ENCODE measurements around the gene LCE2B.
"Not testable (repeated sequence)": the region's sequence is repeated elsewhere in the genome, so short reads cannot be mapped to it uniquely, and the experiment has no call there.

The LCE2B gene, protein sequence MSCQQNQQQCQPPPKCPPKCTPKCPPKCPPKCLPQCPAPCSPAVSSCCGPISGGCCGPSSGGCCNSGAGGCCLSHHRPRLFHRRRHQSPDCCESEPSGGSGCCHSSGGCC

DNA sequence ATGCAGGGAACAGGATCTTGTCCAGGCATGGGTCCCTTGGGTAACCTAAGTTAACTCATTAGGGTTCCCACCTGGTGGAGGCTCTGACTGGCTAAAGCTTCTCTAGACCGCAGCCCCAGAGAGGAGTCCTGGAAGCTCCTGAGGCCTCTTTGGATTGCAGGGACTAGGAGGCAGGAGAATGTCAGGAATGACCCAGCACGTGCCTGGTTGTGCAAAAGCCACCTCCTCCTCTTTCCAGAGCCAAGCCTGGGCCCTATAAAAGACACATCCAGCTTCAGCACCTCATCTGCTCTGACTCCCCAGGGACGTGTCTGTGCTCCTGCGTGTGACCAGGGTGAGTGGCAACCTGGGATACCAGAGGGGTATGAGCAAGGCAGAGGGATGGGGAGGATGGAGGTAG lies at the start of gene LCE2B:
LCE2B (plus strand) TSS at position 301 of the 400 bp plus-strand sequence. CDS start 721 bp downstream, outside the sequence.
- DNase-seq; H3K9me3 Mint-ChIP-seq; H3K36me3 Mint-ChIP-seq (ENCODE audit: low read depth); H3K27ac Mint-ChIP-seq; H3K4me3 Mint-ChIP-seq; H3K4me1 Mint-ChIP-seq (ENCODE audit: low read depth): not testable (repeated sequence)
- H3K27me3 Mint-ChIP-seq = peaks cover 47% of the 10 kb centered on the region

- Mint-ChIP-seq H3K36me3 (ENCODE audit: low read depth) (no peaks in the 10 kb centered on the region), H3K9me3 (peaks cover 2% of the 10 kb centered on the region), H3K4me1 (ENCODE audit: low read depth) (no peaks in the 10 kb centered on the region), H3K27me3 (peaks cover 19% of the 10 kb centered on the region), H3K27ac (no peak overlapping the region), H3K4me3 (no peak overlapping the region)
- DNase-seq = no peak
Observed at GRCh38 chr1:152640351-152640750, 45.6 kb upstream of the LCE2B start.

DNA sequence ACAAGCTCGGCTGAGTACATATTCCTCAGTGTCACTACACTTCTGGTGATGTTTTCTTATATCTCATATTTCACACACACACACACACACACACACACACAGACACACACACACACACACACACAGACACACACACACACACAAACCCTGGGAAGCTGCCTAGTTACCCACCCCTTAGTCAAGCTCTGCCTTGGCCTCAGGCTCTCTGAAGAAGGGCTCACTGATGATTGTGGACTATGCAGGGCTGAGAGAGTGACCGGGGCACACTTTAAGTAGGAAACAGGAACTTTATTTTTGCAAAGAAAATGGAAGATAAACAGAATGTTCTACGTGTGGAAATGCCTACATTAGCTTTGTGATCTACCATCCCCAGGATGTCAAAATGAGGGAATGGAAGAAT lies 42.0 kb upstream of the LCE2B start:
- Mint-ChIP-seq H3K27me3 (peaks cover 39% of the 10 kb centered on the region), H3K4me3 (no peak overlapping the region), H3K27ac (no peak overlapping the region), H3K36me3 (ENCODE audit: low read depth) (no peaks in the 10 kb centered on the region), H3K9me3 (peaks cover 2% of the 10 kb centered on the region), H3K4me1 (ENCODE audit: low read depth) (no peaks in the 10 kb centered on the region)
- no peak for DNase-seq

DNA sequence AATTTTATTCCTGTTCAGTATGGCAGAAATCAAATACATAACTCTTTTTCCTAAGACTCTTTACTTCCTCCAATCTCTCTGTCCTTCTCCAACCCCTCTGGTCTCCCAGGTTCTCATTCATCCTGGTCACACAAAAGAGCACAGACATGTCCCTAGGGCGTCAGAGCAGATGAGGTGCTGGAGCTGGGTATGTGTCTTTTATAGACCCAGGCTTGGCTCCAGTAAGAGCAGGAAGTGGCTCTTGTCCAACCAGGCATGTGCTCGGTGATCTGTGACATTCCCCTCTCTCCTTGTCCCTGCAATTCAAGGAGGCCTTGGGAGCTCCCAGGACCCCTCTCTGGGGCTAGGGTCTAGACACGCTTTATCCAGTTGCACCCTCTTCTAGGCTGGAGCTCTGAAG lies 40.8 kb upstream of the LCE2B start:
- DNase-seq = no peak
- no peak overlapping the region for H3K27ac Mint-ChIP-seq
- no peaks in the 10 kb centered on the region for H3K9me3 Mint-ChIP-seq
- H3K27me3 Mint-ChIP-seq = peaks cover 48% of the 10 kb centered on the region
- no peak overlapping the region for H3K4me3 Mint-ChIP-seq
- H3K36me3 Mint-ChIP-seq (ENCODE audit: low read depth) = no peaks in the 10 kb centered on the region
- H3K4me1 Mint-ChIP-seq (ENCODE audit: low read depth) = no peaks in the 10 kb centered on the region

GRCh38 chr1:152646656-152647055 lies 39.3 kb upstream of the LCE2B start:
- no peaks in the 10 kb centered on the region for H3K4me1 Mint-ChIP-seq (ENCODE audit: low read depth)
- no peak overlapping the region for H3K27ac Mint-ChIP-seq
- no peaks in the 10 kb centered on the region for H3K36me3 Mint-ChIP-seq (ENCODE audit: low read depth)
- no peaks in the 10 kb centered on the region for H3K9me3 Mint-ChIP-seq
- H3K27me3 Mint-ChIP-seq = peaks cover 48% of the 10 kb centered on the region
- H3K4me3 Mint-ChIP-seq = no peak overlapping the region
- DNase-seq = no peak

GRCh38 chr1:152654110-152654509 lies 31.8 kb upstream of the LCE2B start:
- H3K4me3 Mint-ChIP-seq = no peak overlapping the region
- peak; percentile 46 for DNase-seq
- H3K27ac Mint-ChIP-seq = no peak overlapping the region
- H3K4me1 Mint-ChIP-seq (ENCODE audit: low read depth) = peaks cover 2% of the 10 kb centered on the region
- no peaks in the 10 kb centered on the region for H3K9me3 Mint-ChIP-seq
- no peaks in the 10 kb centered on the region for H3K36me3 Mint-ChIP-seq (ENCODE audit: low read depth)
- peaks cover 40% of the 10 kb centered on the region for H3K27me3 Mint-ChIP-seq

- Mint-ChIP-seq H3K27me3 (peaks cover 37% of the 10 kb centered on the region), H3K36me3 (ENCODE audit: low read depth) (no peaks in the 10 kb centered on the region), H3K27ac (no peak overlapping the region), H3K9me3 (no peaks in the 10 kb centered on the region), H3K4me1 (ENCODE audit: low read depth) (peaks cover 2% of the 10 kb centered on the region), H3K4me3 (no peak overlapping the region)
- DNase-seq = no peak
Observed at GRCh38 chr1:152656459-152656858, 29.5 kb upstream of the LCE2B start.

GRCh38 chr1:152657677-152658076 lies 28.2 kb upstream of the LCE2B start:
- Mint-ChIP-seq H3K27ac (no peak overlapping the region), H3K27me3 (peaks cover 32% of the 10 kb centered on the region), H3K4me1 (ENCODE audit: low read depth) (peaks cover 2% of the 10 kb centered on the region), H3K4me3 (no peak overlapping the region), H3K36me3 (ENCODE audit: low read depth) (no peaks in the 10 kb centered on the region), H3K9me3 (no peaks in the 10 kb centered on the region)
- DNase-seq = no peak

GRCh38 chr1:152658649-152659048 lies 27.3 kb upstream of the LCE2B start:
- peaks cover 38% of the 10 kb centered on the region for H3K27me3 Mint-ChIP-seq
- peaks cover 2% of the 10 kb centered on the region for H3K4me1 Mint-ChIP-seq (ENCODE audit: low read depth)
- H3K27ac Mint-ChIP-seq = no peak overlapping the region
- no peaks in the 10 kb centered on the region for H3K36me3 Mint-ChIP-seq (ENCODE audit: low read depth)
- no peak for DNase-seq
- H3K9me3 Mint-ChIP-seq = no peaks in the 10 kb centered on the region
- no peak overlapping the region for H3K4me3 Mint-ChIP-seq

- H3K4me3 Mint-ChIP-seq = no peak within 1 kb of the TSS
- H3K4me1 Mint-ChIP-seq (ENCODE audit: low read depth) = no peaks in the 10 kb centered on the region
- no peak within 1 kb of the TSS for H3K27ac Mint-ChIP-seq
- H3K9me3 Mint-ChIP-seq = no peaks in the 10 kb centered on the region
- DNase-seq = no peak
- no peaks in the 10 kb centered on the region for H3K36me3 Mint-ChIP-seq (ENCODE audit: low read depth)
- H3K27me3 Mint-ChIP-seq = peaks cover 53% of the 10 kb centered on the region
Observed at GRCh38 chr1:152663098-152663497, 22.8 kb upstream of the LCE2B start, which contains the start of gene LCE2D. LCE2D (plus strand) TSS chr1:152663380; CDS start chr1:152664106, 726 bp downstream.

DNA sequence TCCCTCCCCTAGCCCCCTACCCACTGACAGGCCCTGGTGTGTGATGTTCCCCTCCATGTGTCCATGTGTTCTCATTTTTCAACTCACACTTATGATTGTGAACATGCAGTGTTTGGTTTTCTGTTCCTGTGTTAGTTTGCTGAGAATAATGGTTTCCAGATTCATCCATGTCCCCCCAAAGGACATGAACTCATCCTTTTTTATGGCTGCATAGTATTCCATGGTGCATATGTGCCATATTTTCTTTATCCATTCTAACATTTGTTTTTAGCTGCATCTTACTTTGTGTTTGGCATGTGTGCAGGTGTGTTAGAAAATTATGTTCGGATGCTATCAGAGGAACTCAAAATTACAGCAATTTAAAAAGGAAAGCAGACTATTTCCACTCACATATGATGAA lies 19.8 kb upstream of the LCE2B start:
- H3K4me3 Mint-ChIP-seq; H3K27ac Mint-ChIP-seq; H3K4me1 Mint-ChIP-seq (ENCODE audit: low read depth); DNase-seq; H3K36me3 Mint-ChIP-seq (ENCODE audit: low read depth); H3K9me3 Mint-ChIP-seq: not testable (repeated sequence)
- H3K27me3 Mint-ChIP-seq = peaks cover 50% of the 10 kb centered on the region

DNA sequence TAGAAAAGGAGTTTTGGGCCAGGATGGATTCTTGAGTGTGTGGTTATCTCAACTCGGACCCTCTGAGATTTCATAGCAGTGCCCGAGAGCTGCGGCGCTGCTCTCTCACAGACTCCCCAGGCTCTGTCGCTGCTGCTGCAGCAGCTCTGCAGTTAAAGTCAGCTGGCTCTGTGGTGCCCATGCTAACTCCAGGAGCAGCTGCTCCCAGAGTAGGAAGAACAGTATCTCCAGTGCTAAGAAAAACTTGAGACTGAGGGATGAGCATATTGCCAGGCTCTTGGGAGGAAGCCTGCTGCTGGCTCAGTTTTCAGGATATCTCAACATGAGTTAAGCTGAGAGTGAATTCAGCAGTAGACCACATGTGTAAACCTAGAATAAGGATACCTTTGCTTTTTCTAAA lies 18.3 kb upstream of the LCE2B start:
- H3K4me1 Mint-ChIP-seq (ENCODE audit: low read depth) = no peaks in the 10 kb centered on the region
- H3K27me3 Mint-ChIP-seq = peaks cover 49% of the 10 kb centered on the region
- no peak overlapping the region for H3K27ac Mint-ChIP-seq
- H3K9me3 Mint-ChIP-seq = no peaks in the 10 kb centered on the region
- no peak overlapping the region for H3K4me3 Mint-ChIP-seq
- H3K36me3 Mint-ChIP-seq (ENCODE audit: low read depth) = no peaks in the 10 kb centered on the region
- DNase-seq = no peak

DNA sequence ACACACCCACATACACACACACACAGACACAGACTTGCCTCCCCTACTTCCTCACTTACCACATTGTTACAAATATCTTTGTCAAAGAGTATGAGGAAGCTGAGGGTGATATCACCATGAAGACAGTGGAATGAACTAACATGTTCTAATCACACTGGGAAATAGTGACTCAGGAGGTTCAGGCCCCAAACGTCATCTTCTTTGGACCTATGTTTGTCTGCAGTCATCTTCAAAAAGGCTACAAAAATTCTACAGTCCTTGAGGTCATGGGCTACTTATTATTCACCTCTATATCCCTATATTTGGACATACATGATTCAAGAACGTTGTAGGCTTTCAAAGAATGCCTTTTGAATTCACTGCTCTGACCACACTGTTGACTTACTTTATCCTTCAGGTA lies 12.9 kb upstream of the LCE2B start:
- no peak for DNase-seq
- H3K27ac Mint-ChIP-seq = no peak overlapping the region
- H3K4me1 Mint-ChIP-seq (ENCODE audit: low read depth) = no peaks in the 10 kb centered on the region
- peaks cover 25% of the 10 kb centered on the region for H3K27me3 Mint-ChIP-seq
- H3K4me3 Mint-ChIP-seq = no peak overlapping the region
- H3K36me3 Mint-ChIP-seq (ENCODE audit: low read depth) = no peaks in the 10 kb centered on the region
- H3K9me3 Mint-ChIP-seq = no peaks in the 10 kb centered on the region

DNA sequence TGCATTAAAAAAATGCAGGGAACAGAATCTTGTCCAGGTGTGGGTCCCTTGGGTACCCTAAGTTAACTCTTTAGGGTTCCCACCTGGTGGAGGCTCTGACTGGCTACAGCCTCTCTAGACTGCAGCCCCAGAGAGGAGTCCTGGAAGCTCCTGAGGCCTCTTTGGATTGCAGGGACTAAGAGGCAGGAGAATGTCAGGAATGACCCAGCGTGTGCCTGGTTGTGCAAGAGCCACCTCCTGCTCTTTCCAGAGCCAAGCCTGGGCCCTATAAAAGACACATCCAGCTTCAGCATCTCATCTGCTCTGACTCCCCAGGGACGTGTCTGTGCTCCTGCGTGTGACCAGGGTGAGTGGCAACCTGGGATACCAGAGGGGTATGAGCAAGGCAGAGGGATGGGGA lies 10.9 kb upstream of the LCE2B start, which contains the start of gene LCE2C:
LCE2C (plus strand) TSS at position 297 of the 400 bp plus-strand sequence. CDS start 737 bp downstream, outside the sequence.
- not testable (repeated sequence) for H3K27ac Mint-ChIP-seq; H3K36me3 Mint-ChIP-seq (ENCODE audit: low read depth); H3K4me1 Mint-ChIP-seq (ENCODE audit: low read depth); H3K9me3 Mint-ChIP-seq; H3K4me3 Mint-ChIP-seq; DNase-seq
- peaks cover 40% of the 10 kb centered on the region for H3K27me3 Mint-ChIP-seq

DNA sequence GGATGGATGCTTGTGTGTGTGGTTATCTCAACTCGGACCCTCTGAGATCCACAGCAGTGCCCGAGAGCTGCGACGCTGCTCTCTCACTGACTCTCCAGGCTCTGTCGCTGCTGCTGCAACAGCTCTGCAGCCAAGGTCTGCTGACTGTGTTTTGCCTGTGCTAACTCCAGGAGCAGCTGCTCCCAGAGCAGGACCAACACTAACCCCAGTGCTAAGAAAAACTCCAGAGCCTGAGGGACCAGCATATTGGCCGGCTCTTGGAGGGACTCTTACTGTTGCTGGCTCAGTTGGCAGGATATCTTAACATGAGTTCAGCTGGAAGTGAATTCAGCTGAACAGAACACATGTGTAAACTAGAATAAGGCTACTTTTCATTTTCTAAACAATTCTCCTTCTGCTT lies 6.5 kb upstream of the LCE2B start:
- Mint-ChIP-seq H3K9me3 (no peaks in the 10 kb centered on the region), H3K4me3 (no peak overlapping the region), H3K27me3 (peaks cover 41% of the 10 kb centered on the region), H3K36me3 (ENCODE audit: low read depth) (no peaks in the 10 kb centered on the region), H3K4me1 (ENCODE audit: low read depth) (no peaks in the 10 kb centered on the region), H3K27ac (no peak overlapping the region)
- DNase-seq = no peak

DNA sequence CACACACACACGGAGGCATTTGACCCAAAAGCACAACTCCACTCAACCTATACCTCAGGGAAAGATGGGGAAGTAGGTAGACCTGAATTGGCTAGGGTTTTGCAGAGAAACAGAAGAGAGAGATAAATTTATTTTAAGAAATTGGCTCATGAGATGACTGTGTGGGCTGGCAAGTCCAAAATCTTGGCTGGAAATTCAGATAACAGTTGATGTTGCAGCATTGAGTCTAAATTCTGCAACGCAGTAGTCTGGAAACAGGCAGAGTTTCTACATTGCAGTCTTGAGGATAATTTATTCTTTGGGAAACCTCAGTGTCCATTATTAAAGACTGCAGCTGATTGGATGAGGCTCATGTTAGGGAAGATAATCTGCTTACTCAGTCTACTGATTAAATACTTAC lies 4.3 kb upstream of the LCE2B start:
- Mint-ChIP-seq H3K27ac (no peak overlapping the region), H3K4me1 (ENCODE audit: low read depth) (no peaks in the 10 kb centered on the region), H3K36me3 (ENCODE audit: low read depth) (no peaks in the 10 kb centered on the region), H3K9me3 (no peaks in the 10 kb centered on the region), H3K27me3 (peaks cover 44% of the 10 kb centered on the region), H3K4me3 (no peak overlapping the region)
- no peak for DNase-seq
